Mucosa of rectum (tissue), 2 donors: ENCODE data around the gene IMPA2.

Experiments
- H3K27ac ChIP-seq, 2 donors: one replicate each; pipeline ENCODE4 v1.7.0; 2013; ENCODE audit warnings: inconsistent platforms in 2 of 2, low read depth in 2 of 2, low read length in 2 of 2
- H3K27me3 ChIP-seq, 2 donors: one replicate each; pipeline ENCODE4 v1.7.0; 2013; ENCODE audit warnings: low read length in 2 of 2; ENCODE audit not compliant: control insufficient read depth in 2 of 2, insufficient read depth in 2 of 2
- H3K36me3 ChIP-seq, 2 donors: one replicate each; pipeline ENCODE4 v1.7.0; 2013; ENCODE audit warnings: low read length in 2 of 2; ENCODE audit not compliant: control insufficient read depth in 2 of 2, insufficient read depth in 2 of 2
- H3K4me1 ChIP-seq, 2 donors: one replicate each; pipeline ENCODE4 v1.7.0; 2013; ENCODE audit warnings: low read length in 2 of 2, mild to moderate bottlenecking in 1 of 2; ENCODE audit not compliant: control insufficient read depth in 2 of 2, insufficient read depth in 2 of 2
- H3K4me3 ChIP-seq, 2 donors: one replicate each; pipeline ENCODE4 v1.7.0; 2013; ENCODE audit warnings: low read length in 2 of 2
- H3K9ac ChIP-seq, 2 donors: one replicate each; pipeline ENCODE4 v1.7.0; 2013; ENCODE audit warnings: low read length in 2 of 2, low read depth in 1 of 2, mild to moderate bottlenecking in 1 of 2
- H3K9me3 ChIP-seq, 2 donors: one replicate each; pipeline ENCODE4 v1.7.0; 2013; ENCODE audit warnings: low read length in 2 of 2; ENCODE audit not compliant: control insufficient read depth in 2 of 2
- donor health status: healthy.
- donor health status: Normal muscosa, but diverticular disease.

IMPA2 gene

GRCh38 chr18:11977153-11977466 is 4.2 kb upstream of the IMPA2 start:
- Histone ChIP-seq H3K4me1 (peaks cover 3 to 11% of the 10 kb centered on the region in 2 donors), H3K4me3 (no peak overlapping the region), H3K9me3 (no peaks in the 10 kb centered on the region), H3K9ac (no peak overlapping the region), H3K27me3 (no peaks in the 10 kb centered on the region), H3K27ac (no peak overlapping the region), H3K36me3 (no peaks in the 10 kb centered on the region)

- Histone ChIP-seq H3K4me1 (peaks cover 3 to 24% of the 10 kb centered on the region in 2 donors), H3K4me3 (no peak overlapping the region), H3K27ac (no peak overlapping the region), H3K9me3 (no peaks in the 10 kb centered on the region), H3K27me3 (no peaks in the 10 kb centered on the region), H3K9ac (no peak overlapping the region), H3K36me3 (no peaks in the 10 kb centered on the region)
These were observed 2.4 kb upstream of the IMPA2 start for GRCh38 chr18:11978956-11979355.

- Histone ChIP-seq H3K9ac (peak overlapping the region; percentile 78 to 81), H3K4me3 (peak overlapping the region; percentile 65 to 74), H3K36me3 (no peaks in the 10 kb centered on the region), H3K9me3 (no peaks in the 10 kb centered on the region), H3K4me1 (peaks cover 3 to 25% of the 10 kb centered on the region in 2 donors), H3K27ac (peak overlapping the region; percentile 96 to 98), H3K27me3 (no peaks in the 10 kb centered on the region)
These were observed 1.2 kb upstream of the IMPA2 start for GRCh38 chr18:11980163-11980493.

DNA sequence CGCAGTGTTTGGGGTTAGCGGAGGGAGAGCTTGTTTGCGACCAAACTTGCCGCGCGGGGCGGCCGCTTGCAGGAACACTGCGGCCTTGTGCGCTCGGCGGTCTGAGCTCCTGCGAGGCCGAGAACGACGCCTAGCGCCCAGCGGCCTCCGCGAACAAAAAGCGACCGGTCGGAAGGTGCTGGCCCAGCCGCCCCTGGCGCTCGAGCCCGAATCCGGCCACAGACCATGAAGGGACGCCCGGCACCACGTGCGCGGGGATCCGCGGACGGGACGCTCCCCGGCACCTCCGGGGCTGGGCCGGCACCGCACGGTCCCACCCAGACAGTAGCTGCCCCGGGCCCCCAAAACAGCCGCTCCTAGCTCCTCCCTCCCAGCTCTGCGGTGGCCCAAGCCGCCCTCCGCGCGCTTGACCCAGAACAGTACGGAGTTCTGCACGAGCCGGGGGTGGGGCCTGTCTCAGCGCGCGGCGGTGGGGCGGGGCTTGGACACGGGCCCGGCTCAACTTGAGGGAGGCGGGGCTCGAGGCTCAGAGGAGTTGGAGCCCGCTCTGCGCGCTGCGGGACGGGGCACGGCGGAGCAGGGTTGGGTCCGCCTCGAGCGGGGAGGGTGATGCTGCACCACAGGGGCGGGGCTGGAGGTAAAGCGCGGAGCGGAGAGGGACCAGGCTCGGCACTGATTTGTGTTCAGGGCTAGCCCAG is 664 bp upstream of the IMPA2 start:
- H3K9ac ChIP-seq = peak overlapping the region; percentile 78 to 81
- H3K27ac ChIP-seq = peak overlapping the region; percentile 96 to 98
- H3K9me3 ChIP-seq = no peaks in the 10 kb centered on the region
- no peaks in the 10 kb centered on the region for H3K36me3 ChIP-seq
- peak overlapping the region; percentile 65 to 74 for H3K4me3 ChIP-seq
- H3K4me1 ChIP-seq = peaks cover 3 to 25% of the 10 kb centered on the region in 2 donors
- no peaks in the 10 kb centered on the region for H3K27me3 ChIP-seq

- peak overlapping the region; percentile 98 for H3K27ac ChIP-seq
- peak overlapping the region; percentile 73 to 88 for H3K4me3 ChIP-seq
- H3K9me3 ChIP-seq = no peaks in the 10 kb centered on the region
- H3K9ac ChIP-seq = peak overlapping the region; percentile 89 to 96
- peaks cover 3 to 23% of the 10 kb centered on the region in 2 donors for H3K4me1 ChIP-seq
- no peaks in the 10 kb centered on the region for H3K36me3 ChIP-seq
- no peaks in the 10 kb centered on the region for H3K27me3 ChIP-seq
These were observed 448 bp downstream of the IMPA2 start for GRCh38 chr18:11981543-11982366.

- no peaks in the 10 kb centered on the region for H3K27me3 ChIP-seq
- peak overlapping the region in 1 of 2 donors; percentile 52 for H3K9ac ChIP-seq
- peaks cover 0 to 2% of the 10 kb centered on the region in 2 donors for H3K36me3 ChIP-seq
- peak overlapping the region; percentile 98 for H3K27ac ChIP-seq
- H3K4me1 ChIP-seq = peaks cover 3 to 23% of the 10 kb centered on the region in 2 donors
- peak overlapping the region in 1 of 2 donors; percentile 88 for H3K4me3 ChIP-seq
- no peaks in the 10 kb centered on the region for H3K9me3 ChIP-seq
These were observed 1.7 kb downstream of the IMPA2 start for GRCh38 chr18:11982981-11983380.

DNA sequence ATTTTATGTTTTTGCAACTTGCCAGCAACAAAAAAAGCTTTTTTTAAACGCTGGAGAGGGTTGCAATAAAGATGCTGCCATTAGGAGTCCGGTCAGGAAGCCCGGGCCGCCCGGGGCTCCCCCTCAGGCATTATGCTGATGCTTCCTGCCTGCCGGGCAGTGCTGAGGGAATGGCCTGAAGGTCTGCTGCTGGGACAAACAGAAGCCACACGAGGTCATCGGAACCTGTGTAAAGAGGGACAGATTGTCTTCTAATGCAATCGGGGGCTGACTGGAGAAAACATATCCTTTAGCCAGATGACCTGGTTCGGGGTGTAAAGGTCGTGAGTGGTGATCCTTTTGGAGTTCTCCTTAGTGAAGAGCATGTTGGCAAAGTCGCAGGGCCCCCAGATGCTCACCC is 2.3 kb downstream of the IMPA2 start:
- H3K9ac ChIP-seq = peak overlapping the region in 1 of 2 donors; percentile 14
- no peaks in the 10 kb centered on the region for H3K27me3 ChIP-seq
- no peak overlapping the region for H3K4me3 ChIP-seq
- H3K9me3 ChIP-seq = no peaks in the 10 kb centered on the region
- H3K36me3 ChIP-seq = peaks cover 0 to 2% of the 10 kb centered on the region in 2 donors
- H3K4me1 ChIP-seq = peaks cover 3 to 28% of the 10 kb centered on the region in 2 donors
- no peak overlapping the region for H3K27ac ChIP-seq

DNA sequence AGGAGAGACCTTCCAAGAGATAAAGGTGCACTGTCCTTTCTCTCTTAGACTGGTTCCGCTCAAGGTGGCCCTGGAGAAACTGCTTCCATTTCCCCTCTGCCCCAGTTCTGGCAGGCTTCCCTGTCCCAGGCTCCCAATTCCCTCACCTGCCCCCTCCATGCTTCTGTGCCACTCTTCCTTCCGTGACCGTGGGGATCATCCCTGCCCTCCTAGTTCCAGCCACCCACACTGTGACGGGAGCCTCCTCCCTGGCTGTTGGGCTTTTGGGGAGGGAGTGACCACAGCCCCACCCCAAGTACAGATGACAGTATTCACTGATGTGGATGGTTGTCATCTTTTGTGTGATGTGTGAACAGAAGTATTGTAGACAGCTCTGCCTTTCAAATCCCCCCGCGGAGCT is 2.8 kb downstream of the IMPA2 start:
- Histone ChIP-seq H3K9ac (peak overlapping the region in 1 of 2 donors; percentile 14), H3K27me3 (no peaks in the 10 kb centered on the region), H3K27ac (no peak overlapping the region), H3K36me3 (peaks cover 0 to 2% of the 10 kb centered on the region in 2 donors), H3K9me3 (no peaks in the 10 kb centered on the region), H3K4me3 (no peak overlapping the region), H3K4me1 (peaks cover 3 to 33% of the 10 kb centered on the region in 2 donors)

- Histone ChIP-seq H3K9ac (no peak overlapping the region), H3K27ac (no peak overlapping the region), H3K27me3 (no peaks in the 10 kb centered on the region), H3K9me3 (no peaks in the 10 kb centered on the region), H3K36me3 (peaks cover 0 to 2% of the 10 kb centered on the region in 2 donors), H3K4me3 (no peak overlapping the region), H3K4me1 (peaks cover 5 to 37% of the 10 kb centered on the region in 2 donors)
These were observed 4.3 kb downstream of the IMPA2 start for GRCh38 chr18:11985586-11985985.

DNA sequence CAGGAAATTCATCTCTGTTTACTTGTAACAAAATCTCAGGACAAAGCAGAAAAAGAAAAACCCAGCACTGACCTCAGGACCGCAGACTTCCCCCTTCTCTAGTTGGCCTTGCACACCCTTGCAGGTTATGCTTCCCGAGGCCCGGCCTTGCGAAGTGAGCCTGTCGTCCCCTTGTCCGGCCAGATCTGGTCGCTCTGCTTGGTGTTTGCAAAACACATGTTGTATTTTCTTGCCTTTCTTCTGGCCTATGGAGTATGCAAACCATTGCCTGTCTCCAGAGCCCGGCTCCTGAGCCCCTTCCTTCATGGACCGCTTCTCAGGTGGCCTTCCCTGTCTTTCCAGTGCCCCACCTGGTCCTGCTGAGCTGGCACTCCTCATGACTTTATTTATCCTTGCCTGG is 4.8 kb downstream of the IMPA2 start:
- Histone ChIP-seq H3K9ac (no peak overlapping the region), H3K27ac (no peak overlapping the region), H3K27me3 (no peaks in the 10 kb centered on the region), H3K36me3 (peaks cover 0 to 2% of the 10 kb centered on the region in 2 donors), H3K9me3 (no peaks in the 10 kb centered on the region), H3K4me3 (no peak overlapping the region), H3K4me1 (peaks cover 5 to 42% of the 10 kb centered on the region in 2 donors)
